GM18502 (cell line): Measurements from ENCODE around the gene WNK4.
A peak's percentile ranks its signal among the peaks of the same experiment; 100 is the strongest.
"Not testable (repeated sequence)": the region's sequence is repeated elsewhere in the genome, so short reads cannot be mapped to it uniquely, and the experiment has no call there.

ENCODE experiments used
- ATAC-seq: cut with Tn5 transposase; IDR thresholded peaks from one replicate; pipeline ENCODE4 v1.9.1; 2021; ENCODE audit warnings: mild to moderate bottlenecking; ENCODE audit not compliant: unreplicated experiment, poor library complexity

The WNK4 gene

DNA sequence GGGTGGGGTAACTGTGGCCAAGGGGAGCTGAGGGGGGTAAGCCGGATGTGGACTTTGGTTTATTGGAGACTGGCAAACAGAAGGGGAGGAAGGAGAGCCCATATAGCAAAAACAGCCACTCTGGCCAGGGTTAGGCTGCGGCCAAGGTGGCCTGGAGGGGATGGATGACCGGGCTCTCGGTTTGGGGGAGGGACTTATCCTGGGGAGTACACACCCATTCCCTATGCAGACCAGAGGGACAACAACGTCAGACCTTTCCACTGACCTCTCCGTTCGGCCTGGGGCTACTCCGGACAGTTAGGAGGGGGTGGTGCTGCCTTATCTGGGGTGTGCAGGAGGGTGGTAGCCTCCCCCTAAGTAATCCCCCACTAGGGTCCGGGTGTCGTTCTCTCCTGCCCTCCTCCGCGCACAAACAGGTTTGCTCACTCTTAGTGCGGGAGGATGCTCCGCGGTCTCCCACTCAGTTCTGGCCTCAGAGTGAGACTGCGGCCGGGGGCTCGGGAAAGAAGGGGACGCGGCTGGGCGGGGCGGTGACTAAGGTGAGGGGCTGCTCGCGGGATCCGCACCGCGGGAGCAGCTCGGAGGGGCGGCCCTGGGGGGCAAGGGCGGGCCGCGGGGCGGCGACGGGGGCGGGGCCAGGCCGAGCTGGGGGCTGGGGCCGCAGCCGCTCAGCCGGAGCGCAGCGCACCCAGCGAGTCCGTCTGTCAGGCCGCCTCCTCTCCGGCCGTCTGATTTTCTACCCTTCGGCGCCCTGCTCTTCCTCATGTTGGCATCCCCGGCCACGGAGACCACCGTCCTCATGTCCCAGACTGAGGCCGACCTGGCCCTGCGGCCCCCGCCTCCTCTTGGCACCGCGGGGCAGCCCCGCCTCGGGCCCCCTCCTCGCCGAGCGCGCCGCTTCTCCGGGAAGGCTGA lies at the start of gene WNK4:
Gene WNK4, plus strand, starts transcription at position 675 of the 915 bp plus-strand sequence. Its CDS starts 89 bp downstream, at position 764.
- ATAC-seq, result no peak

DNA sequence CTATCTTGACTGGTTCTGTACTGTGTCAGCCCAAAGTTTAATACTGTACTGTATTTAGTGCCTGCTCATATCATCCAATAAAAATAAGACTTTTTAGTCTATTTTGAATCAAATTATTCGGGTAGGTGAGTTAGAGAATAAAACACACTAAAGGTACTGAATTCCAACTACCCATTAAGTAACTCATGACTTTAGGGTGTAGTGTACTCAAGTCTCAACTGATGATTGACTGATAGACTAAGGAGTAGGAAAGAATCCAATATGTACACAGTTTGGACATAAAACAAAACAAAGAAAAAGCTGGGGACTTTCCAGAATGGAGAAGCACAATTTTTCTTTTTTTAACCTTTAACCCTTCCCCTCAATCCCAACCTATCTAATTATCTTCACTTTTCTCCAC lies 39.7 kb upstream of the WNK4 start:
- no peak for ATAC-seq

DNA sequence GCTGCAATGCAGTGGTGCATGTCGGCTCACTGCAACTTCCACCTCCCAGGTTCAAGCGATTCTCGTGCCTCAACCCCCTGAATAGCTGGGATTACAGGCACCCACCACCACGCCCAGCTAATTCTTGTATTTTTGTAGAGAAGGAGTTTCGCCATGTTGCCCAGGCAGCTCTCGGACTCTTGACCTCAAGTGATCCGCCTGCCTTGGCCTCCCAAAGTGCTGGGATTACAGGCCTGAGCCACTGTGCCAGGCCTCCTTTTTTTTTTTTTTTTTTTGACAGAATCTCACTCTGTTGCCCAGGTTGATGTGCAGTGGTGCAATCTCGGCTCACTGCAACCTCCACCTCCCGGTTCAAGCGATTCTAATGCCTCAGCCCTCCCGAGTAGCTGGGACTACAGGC lies 37.5 kb upstream of the WNK4 start:
- ATAC-seq, result not testable (repeated sequence)

DNA sequence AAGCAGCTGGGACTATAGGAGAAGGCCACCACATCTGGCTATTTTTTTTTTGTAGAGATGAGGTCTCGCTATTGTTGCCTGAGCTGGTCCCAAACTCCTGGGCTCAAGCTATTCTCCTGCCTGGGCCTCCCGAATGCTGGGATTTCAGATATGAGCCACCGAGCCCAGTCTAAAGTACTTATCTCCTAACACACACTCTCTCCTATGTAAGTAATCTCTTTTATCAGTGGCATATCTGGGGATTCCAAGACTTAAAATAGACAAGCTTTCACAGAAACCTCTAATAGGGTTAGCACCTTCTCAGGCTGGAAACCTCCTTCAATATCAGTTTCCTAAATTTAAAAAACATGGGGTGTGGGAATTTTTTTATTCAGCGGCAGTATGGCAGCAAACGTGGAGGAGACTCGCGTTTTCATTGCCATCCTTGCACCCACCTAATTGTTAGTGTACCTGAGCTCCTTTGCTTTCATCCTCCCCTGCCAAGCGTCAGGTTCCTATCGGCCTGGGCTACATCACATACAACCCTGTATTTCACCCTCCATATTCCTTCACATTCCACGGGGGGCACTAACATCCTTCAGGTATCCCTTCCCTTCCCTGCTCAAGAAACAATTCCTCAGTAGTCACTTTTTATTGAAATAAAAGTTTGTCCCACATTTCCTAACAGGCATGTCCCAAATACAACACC lies 36.7 kb upstream of the WNK4 start:
- no peak for ATAC-seq

DNA sequence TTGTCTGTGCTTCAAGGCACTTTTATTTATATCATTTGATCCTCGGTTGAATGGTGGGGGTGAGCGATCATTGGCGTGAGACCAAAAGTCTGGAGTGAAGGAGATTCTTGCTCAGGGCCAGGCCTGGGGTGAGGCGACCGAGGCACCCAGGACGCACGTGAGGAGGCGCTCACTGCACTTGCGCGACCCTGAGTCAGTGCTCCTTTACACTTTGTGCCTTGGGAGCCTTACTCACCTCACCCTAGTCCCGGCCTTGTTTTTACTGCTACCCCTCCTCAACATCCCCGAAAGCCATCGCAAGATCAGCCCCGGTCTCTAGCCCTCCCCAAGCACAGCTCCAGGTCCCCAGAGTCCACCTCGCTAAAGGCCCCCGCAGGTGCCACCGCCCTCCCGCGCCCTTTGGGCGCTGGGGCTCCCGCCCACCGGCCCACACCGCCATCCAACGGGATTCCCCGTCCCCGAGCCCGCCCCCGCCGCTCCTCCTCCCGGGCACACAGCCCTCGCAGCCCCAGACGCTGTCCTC lies 36.1 kb upstream of the WNK4 start:
- peak; percentile 65 for ATAC-seq

DNA sequence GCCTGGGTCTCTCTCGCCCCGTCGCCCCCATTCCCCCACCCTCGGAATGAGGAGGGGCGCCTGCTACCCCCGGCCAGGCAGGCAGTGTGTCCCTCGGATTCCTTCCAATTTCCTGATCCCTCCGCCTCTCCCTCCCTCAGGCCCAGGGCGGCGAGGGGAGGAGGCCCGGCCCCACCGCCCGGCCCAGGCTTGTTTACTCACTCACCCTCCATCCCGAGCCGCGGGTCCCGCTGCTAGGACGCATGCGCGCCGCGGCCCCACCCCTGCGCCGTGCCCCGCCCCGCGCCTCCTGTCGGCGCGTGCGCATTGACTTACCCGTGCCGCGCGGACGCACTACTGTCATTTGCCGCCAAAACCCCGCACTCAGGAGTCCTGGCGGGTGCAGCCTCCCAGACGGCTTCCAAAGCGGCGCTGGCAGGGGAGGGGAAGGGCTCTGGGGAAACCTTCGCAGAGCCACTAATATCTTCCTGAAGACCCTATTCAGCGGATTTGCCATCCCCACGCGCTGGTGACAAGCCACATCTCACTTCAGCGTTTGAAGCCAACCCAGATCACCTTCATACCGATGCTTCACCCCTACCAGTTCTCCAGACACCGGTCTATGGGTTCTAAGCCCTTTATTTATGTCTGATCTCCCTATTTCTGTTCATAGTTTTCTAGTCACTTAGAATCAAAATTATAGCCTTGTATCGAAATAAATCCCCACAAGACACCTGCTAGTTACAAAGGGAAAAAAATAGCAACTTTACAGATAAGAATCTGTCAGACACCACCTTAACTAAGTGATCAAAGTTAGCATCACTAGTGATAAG lies 35.4 kb upstream of the WNK4 start, which contains the start of gene EZH1:
Gene EZH1, minus strand, starts transcription at position 235 of the 812 bp plus-strand sequence. CDS start 16,099 bp downstream, outside the sequence.
- ATAC-seq, result peak; percentile 88

DNA sequence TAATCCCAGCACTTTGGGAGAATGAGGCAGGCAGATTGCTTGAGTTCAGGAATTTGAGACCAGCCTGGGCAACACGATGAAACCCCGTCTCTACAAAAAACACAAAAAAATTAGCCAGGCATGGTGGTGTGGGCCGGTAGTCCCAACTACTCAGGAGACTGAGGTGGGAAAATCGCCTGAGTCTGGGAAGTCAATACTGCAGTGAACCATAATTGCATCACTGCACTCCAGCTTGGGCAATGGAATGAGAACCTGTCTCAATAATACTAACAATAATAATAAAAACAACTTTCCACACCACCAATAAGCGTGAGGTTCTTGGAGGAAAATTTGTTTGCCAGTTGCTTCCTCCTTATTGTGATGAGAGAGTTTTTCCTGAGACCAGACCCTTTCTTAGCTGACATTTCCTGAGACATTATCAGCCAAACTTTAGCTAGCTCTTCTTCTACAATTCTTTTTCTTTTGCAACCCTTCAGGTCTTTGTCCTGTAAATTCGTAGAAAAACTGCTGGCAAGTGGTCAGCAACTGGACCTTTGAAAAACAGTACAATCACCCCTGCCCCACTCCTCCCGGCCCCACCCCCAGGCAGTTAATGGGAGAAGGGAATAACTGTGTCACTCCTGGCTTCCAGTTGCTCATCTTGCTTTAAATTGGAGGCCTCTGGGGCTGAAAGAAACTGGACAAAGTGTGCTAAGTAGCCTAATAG lies 32.1 kb upstream of the WNK4 start:
- no peak for ATAC-seq

DNA sequence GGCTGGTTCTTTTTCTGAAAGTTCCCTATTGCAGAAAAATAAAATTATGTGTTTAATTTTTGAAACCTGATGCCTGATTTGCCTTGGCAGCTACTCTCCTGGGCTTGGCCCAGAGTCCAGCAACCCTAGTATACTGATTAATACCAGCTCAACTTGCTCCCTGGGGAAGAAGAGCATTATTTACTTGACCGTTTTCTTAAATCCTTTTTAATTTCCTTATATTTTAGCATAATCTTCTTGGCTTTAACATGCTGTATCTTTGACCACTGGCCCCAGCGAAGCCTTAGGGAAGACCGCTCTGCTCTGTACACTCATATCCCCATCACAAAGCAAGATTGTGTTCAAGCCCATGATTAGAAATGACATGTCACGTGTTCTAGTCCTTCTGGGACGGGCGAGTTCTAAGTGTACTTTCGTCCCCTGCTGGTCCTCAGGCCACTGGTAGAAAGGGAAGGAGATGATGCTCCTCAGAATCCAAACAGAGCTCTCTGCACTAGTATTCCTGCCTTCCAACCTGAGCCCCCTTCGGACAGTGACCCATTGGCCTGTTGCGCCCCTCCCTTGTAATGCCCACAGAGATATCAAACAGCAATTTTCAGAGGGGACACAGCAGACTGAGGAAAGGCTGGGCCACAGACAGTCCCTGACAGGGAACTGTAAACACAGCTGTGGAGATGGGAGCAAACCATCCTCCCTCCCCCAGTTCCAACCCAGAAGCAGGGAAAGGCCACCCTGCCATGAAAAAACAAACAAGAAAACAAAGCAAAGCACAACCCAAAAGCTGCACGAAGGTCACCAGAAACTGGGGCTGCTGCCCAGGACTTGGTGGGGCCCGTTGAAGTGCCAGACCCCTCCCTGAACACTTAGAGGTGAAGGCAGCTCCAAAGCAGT lies 31.3 kb upstream of the WNK4 start:
- ATAC-seq, result no peak

DNA sequence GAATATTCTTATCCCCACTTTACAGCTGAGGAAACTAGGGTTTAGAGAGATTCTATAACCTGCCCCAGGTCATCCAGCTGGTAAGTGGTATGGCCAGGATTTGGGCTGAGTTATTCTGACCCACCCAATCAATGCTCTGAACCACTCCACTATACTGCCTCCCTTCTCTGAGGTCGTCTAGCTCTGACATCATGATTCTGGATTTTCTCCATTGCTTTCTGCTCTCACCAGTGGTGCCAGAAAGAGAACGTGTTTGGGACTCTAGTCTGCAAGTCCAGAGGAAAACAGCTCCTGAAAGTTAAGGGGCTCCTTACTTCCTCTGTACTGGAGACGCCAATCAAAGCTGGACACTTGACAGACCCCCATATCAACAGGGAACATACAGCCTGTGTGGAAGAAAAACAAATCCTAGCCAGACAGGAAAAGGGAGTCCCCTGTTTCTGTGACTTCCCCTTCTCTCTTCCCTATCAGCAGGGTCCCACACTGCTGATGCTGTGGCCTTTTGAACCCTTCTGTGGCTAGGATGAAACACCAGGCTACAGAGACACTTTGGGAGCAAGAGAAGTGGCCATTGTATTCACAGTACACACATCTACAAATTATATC lies 29.6 kb upstream of the WNK4 start:
- no peak for ATAC-seq

DNA sequence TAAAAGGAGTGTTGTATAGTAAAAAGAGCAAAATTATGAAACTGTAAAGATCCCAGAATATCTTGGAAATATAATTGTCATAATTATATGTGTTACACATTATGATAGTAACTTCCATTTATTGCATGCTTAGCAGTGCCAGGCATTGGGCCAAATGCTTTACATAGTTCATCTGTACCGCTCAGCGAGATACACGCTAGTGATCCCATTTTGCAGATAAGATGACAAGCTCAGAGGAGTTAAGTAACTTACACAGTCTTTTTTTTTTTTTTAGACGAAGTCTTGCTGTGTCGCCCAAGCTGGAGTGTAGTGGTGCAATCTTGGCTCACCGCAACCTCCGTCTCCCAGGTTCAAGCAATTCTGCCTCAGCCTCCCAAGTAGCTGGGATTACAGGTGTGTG lies 28.8 kb upstream of the WNK4 start:
- no peak for ATAC-seq

DNA sequence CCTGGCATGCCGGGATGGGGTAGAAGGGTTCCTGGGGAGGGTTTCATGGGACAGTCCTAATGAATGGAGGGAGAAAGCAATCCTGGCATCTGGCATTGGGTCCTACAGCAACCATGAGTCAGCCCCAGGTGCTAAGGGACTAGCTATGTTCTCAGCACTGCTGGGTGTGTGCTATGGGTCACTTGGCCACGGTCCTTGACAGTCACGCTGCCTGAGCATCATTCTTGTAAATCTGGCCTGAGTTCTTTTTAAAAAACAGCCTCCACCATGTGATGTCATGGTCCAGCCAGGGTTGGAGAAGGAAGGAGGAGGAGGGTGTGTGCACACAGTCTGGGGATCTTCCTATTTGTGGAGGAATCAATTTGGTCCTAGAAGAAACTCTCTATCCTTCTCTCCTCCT lies 25.6 kb upstream of the WNK4 start:
- no peak for ATAC-seq

DNA sequence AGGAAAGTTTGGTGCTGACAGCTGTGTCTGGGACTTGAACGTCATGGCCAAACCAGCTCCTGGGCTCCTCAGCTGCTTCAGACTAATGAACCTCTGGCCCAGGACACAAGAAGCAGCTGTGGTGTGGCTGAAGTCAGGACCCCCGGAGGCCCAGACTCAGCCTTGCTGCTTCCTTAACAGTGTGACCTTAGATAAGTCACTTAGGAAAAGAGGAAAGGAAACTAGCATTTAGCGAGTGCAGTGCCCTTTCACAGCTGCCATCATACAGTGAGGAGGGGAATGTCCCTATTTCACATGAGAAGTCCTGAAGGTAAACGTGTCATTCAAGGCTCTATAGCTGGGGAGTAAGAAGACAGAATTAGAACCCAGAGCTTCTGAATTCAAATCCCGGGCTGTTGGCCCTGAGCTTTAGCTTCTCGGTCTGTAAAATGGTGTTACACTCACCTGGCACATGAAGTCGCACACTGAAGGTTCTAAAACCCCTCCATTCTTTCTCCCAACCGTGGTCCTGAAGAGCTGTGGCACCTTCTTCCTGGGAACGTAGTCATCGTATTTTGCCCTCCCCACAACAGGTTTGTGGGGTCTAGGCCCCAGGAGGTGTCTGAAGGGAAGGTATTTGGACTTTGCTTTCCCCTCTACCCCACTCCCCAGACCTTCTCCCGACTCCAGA lies 20.3 kb upstream of the WNK4 start:
- ATAC-seq, result no peak

DNA sequence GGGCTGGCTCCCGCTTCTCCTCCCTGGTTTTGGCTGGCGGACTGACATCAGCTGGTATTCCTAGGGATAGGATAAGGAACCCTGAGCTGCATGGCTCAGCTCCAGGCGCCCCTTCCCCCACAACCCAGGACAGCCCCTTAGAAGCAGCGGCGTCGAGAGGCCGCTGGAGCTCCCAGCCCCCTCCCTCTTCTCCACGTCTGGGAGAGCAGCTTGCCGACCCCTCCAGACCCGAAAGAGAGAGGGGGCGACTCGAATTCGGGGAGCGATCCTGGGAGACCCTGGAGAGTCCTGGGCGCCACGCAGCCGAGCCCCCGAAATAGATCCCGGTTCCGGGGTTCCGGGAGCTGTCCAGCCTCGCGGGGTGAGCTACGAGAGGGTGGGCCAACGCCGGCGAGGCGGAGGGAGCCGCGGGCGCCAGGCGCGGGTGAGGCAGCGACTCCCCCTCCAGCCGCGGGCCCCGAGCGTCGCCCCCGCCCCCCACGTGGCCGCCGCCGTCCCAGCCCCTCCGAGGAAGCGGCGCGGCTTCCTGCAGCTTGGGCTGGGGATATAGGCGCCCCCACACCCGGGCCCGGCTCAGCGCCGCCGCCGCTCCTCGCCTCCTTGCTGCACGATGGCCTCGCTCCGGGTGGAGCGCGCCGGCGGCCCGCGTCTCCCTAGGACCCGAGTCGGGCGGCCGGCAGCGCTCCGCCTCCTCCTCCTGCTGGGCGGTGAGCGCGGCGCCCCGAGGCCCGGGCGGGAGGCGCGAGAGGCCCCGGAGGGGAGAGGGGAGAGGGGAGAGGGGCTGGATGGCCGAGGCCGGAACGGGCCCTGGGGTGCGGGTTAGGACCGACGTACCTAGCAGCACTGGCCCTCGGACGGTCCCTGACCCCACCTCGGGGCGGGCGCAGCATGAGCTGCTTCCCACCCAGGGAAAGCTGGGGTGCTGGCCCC lies 19.5 kb upstream of the WNK4 start, which contains the start of gene RAMP2:
Gene RAMP2, plus strand, starts transcription at position 576 of the 930 bp plus-strand sequence. Its CDS starts 35 bp downstream, at position 611.
- ATAC-seq, result no peak

DNA sequence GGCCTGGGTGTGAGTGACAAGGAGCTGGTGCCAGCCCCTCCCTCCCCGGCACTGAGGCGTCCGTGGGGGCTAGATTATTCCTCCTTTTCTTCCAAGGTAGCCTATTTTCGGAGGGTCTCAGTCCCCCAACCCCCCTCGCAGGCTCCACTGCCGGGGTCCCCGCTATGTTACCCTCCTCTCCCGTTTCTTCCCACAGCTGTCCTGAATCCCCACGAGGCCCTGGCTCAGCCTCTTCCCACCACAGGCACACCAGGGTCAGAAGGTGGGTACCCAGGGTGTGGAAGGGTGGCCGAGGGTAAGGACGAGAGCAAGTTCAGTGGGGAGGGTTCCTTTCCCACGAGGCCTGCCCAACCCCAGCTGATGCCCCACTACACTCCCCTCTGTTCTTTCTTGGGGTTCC lies 18.8 kb upstream of the WNK4 start:
- ATAC-seq, result no peak

DNA sequence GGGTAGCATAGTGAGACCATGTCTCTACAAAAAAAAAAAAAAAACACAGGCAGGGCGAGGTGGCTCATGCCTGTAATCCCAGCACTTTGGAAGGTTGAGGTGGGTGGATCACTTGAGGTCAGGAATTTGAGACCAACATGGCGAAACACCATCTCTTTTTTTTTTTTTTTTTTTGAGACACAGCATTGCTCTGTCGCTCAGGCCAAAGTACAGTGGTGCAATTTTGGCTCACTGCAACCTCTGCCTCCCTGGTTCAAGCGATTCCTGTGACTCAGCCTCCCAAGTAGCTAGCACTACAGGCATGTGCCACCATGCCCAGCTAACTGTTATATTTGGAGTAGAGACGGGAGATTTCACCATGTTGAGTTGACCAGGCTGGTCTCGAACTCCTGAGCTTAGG lies 14.3 kb upstream of the WNK4 start:
- no peak for ATAC-seq

DNA sequence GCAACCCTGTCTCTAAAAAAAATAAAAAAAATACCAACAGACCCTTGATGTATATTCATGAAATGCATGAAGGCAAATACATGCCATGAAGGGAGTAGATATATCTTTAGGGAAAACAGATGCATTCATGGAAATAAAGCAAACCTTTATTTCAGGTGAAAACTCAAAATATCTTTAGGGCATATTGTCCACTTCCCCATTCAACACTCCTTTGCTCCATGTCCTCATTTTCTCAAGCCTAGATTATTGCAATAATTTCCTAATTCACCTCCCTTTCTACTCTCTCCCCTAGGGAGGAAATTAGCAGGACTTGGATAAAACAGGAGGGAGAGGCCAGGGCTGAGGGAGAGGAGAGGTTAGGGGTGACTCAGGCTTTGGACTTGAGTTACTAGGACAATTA lies 12.9 kb upstream of the WNK4 start:
- ATAC-seq, result no peak

DNA sequence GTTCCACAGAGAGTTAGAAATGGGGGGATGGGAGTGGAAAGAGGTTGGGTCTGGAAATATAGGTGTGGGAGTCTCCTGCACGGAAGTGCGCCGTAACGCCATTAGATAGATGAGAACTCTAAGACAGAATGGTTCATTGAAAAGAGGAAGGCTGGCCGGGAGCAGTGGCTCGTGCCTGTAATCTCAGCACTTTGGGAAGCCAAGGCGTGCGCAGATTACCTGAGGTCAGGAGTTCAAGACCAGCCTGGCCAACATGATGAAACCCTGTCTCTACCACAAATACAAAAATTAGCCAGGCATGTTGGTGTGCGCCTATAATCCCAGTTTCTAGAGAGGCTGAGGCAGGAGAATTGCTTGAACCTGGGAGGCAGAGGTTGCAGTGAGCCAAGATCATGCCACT lies 12.4 kb upstream of the WNK4 start:
- ATAC-seq, result not testable (repeated sequence)
